Hepatocyte (in vitro differentiated cells): ENCODE measurements around the gene ABTB1. TPM values are rescaled to one million over a fixed set of nuclear protein-coding genes. Genes with fewer than 3 reads are reported as not detected.

Experiments used
- DNase-seq: peaks from one replicate; pipeline ENCODE4 v3.0.0-alpha.2; 2016; ENCODE audit warnings: low spot score
- H2AFZ ChIP-seq: fragments of 200-600 bp; sonication (generic); 2 replicates; pipeline ENCODE4 v1.6.0; 2016; ENCODE audit warnings: antibody characterized with exemption, mild to moderate bottlenecking
- H3K27ac ChIP-seq: fragments of 200-600 bp; sonication (generic); 2 replicates; pipeline ENCODE4 v1.5.1; 2016; ENCODE audit warnings: mild to moderate bottlenecking
- H3K27me3 ChIP-seq: fragments of 200-600 bp; sonication (generic); 2 replicates; pipeline ENCODE4 v1.6.1; 2016
- H3K36me3 ChIP-seq: fragments of 200-600 bp; sonication (generic); replicated peaks from 2 replicates; pipeline ENCODE4 v1.5.1; 2016; ENCODE audit warnings: low read depth; ENCODE audit not compliant: insufficient read depth
- H3K4me1 ChIP-seq: fragments of 200-600 bp; sonication (generic); 2 replicates; pipeline ENCODE4 v1.5.1; 2016; ENCODE audit warnings: mild to moderate bottlenecking, moderate library complexity; ENCODE audit not compliant: insufficient read depth
- H3K4me2 ChIP-seq: fragments of 200-600 bp; sonication (generic); 2 replicates; pipeline ENCODE4 v1.6.0; 2016
- H3K4me3 ChIP-seq: fragments of 200-600 bp; sonication (generic); 2 replicates; pipeline ENCODE4 v1.5.1; 2016; ENCODE audit warnings: mild to moderate bottlenecking
- H3K79me2 ChIP-seq: fragments of 200-600 bp; sonication (generic); 2 replicates; pipeline ENCODE4 v1.6.0; 2017; ENCODE audit warnings: mild to moderate bottlenecking
- H3K9me2 ChIP-seq: fragments of 200-600 bp; sonication (generic); replicated peaks from 2 replicates; pipeline ENCODE4 v1.6.0; 2017; ENCODE audit warnings: mild to moderate bottlenecking; ENCODE audit not compliant: insufficient read depth
- H3K9me3 ChIP-seq: fragments of 200-600 bp; sonication (generic); 2 replicates; pipeline ENCODE4 v1.5.1; 2016; ENCODE audit warnings: low read depth, mild to moderate bottlenecking
- H4K20me1 ChIP-seq: fragments of 200-600 bp; sonication (generic); 2 replicates; pipeline ENCODE4 v1.6.0; 2016; ENCODE audit warnings: mild to moderate bottlenecking; ENCODE audit not compliant: insufficient read depth, poor library complexity, severe bottlenecking
- CTCF ChIP-seq: fragments of 200-600 bp; sonication (generic); IDR thresholded peaks from 2 replicates; pipeline ENCODE4 v1.5.1; 2016; ENCODE audit warnings: antibody characterized with exemption, mild to moderate bottlenecking; ENCODE audit not compliant: poor library complexity
- EZH2 ChIP-seq: fragments of 200-600 bp; sonication (generic); IDR thresholded peaks from 2 replicates; pipeline ENCODE4 v1.6.1; 2016; ENCODE audit warnings: antibody characterized with exemption, mild to moderate bottlenecking, borderline replicate concordance
- EZH2phosphoT487 ChIP-seq: fragments of 200-600 bp; sonication (generic); IDR thresholded peaks from one replicate; pipeline ENCODE4 v1.6.1; 2018; ENCODE audit warnings: antibody characterized with exemption, mild to moderate bottlenecking, low read depth, moderate library complexity; ENCODE audit not compliant: unreplicated experiment, severe bottlenecking
- WGBS: methylation state at CpG from one replicate; pipeline ENCODE4 v1.1.6; 2016; ENCODE audit warnings: low lambda C conversion rate; ENCODE audit errors: missing lambda C conversion rate; 5-methylcytosine and 5-hydroxymethylcytosine counted together
- polyA plus RNA-seq: library from polyadenylated mRNA; unstranded; fragments of >200 nt; fragmentation: Nextera tagmentation; extraction: Ambion mirVana; gene quantifications from 2 replicates; pipeline ENCODE4 v1.2.1, GENCODE V29; 2016
- total RNA-seq: library from RNA; depleted of rRNA; stranded (reverse); fragments of >200 nt; gene quantifications from 2 replicates; pipeline ENCODE4 v1.2.3, GENCODE V29; 2014

ABTB1 gene
- total and polyA plus RNA-seq, 2 experiments from 2014 or later = 4.7 to 13.8 TPM

DNA sequence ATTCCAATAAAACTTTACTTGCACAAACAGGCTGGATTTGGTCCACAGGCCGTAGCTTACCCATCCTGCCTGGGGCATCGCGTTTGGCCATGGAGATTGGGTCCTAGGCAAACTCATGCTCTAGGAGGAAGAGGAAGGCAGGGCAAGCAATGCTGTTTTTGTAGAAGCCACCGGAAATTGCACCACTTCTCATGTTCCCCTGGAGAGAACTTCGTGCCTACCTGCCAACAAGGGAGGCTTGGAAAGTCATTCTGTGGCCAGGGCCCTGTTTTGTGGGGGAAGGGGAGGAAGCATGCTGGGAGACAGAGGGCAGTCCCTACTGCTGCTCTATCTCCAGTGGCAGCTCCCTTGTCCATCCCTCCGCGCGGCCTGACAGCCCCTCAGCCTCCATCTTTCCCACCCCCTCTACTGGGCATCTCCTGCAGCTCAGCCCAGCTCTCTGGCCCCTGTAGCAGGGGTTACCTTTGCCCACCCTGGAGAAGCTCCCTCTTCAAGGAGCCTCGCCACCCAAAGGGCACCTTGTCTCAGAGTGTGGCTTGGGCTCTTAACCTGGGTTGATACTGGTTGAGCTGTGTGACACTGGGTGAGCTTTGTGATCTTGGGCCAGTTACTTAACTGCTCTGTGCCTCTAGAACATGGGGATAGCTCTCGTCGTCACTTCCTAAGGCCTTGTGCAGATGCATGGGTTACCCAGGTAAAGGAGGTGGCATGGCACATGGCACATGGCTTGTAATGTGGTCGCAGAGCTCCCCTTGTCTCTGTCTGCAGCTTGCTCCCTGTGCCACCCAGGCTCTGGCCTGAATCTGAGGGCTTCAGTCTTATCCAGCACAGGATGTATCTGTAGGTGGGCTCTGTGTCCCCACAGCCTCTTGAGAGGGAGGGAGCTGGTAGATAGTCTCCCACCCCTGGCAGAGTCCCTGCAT, 6.1 kb downstream of the ABTB1 start:
- WGBS = 92% methylated on average over 12 of the region's 12 CpGs
- Histone ChIP-seq H3K4me2 (no peak overlapping the region), H3K4me1 (no peaks in the 10 kb centered on the region), H4K20me1 (no peaks in the 10 kb centered on the region), H3K27me3 (no peaks in the 10 kb centered on the region), H3K79me2 (no peaks in the 10 kb centered on the region), H3K27ac (no peak overlapping the region), H3K4me3 (no peak overlapping the region), H3K36me3 (no peaks in the 10 kb centered on the region), H2AFZ (no peak overlapping the region), H3K9me2 (no peaks in the 10 kb centered on the region), H3K9me3 (no peaks in the 10 kb centered on the region)
- no peak for DNase-seq
- TF ChIP-seq CTCF = no peak
- TF ChIP-seq EZH2phosphoT487 = no peak
- no peak for TF ChIP-seq EZH2

DNA sequence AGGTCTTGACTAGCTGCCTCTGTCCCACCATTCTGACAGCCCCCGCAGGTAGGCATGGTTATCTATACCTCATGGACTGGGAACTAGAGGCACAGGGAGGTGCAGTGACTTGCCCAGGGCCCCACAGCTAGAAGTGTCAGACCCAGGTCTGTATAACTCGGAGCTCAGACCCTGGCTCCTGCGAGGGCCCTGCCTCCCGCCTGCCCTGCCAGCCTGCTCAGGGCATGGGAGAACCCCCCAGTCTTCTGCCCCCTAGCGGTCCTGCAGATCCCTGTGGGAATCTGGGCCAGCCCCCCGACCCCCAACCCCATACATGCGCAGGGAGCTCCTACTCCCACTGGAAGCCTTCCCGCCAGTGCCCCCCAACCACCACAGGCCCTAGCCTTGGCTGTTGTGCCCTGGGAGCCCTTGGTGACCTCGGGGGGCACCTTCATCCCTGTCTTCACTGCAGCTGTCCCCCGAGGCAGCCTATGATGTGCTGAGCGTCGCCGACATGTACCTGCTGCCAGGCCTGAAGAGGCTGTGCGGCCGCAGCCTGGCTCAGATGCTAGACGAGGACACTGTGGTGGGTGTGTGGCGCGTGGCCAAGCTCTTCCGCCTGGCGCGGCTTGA, 6.9 kb downstream of the ABTB1 start:
- no peak for DNase-seq
- peak; percentile 7 for TF ChIP-seq CTCF
- no peak for TF ChIP-seq EZH2
- WGBS = 91% methylated on average over 21 of the region's 21 CpGs

GRCh38 chr3:127680146-127680661, 7.5 kb downstream of the ABTB1 start:
- Histone ChIP-seq H3K4me3 (no peak overlapping the region), H3K4me1 (no peaks in the 10 kb centered on the region), H2AFZ (no peak overlapping the region), H3K9me3 (no peaks in the 10 kb centered on the region), H3K27ac (no peak overlapping the region), H3K79me2 (no peaks in the 10 kb centered on the region), H3K36me3 (no peaks in the 10 kb centered on the region), H3K4me2 (no peak overlapping the region), H3K9me2 (no peaks in the 10 kb centered on the region), H4K20me1 (no peaks in the 10 kb centered on the region), H3K27me3 (no peaks in the 10 kb centered on the region)
- 99% methylated on average over 21 of the region's 21 CpGs for WGBS
- no peak for DNase-seq
- TF ChIP-seq CTCF = no peak
- TF ChIP-seq EZH2phosphoT487 = no peak
- TF ChIP-seq EZH2 = no peak

More for the DNA sequence above, 6.9 kb downstream of the ABTB1 start:
- Histone ChIP-seq H3K79me2 (no peaks in the 10 kb centered on the region), H3K27ac (no peak overlapping the region), H3K4me2 (no peak overlapping the region), H4K20me1 (no peaks in the 10 kb centered on the region), H3K4me1 (no peaks in the 10 kb centered on the region), H2AFZ (no peak overlapping the region), H3K4me3 (no peak overlapping the region), H3K9me2 (no peaks in the 10 kb centered on the region), H3K36me3 (no peaks in the 10 kb centered on the region), H3K9me3 (no peaks in the 10 kb centered on the region), H3K27me3 (no peaks in the 10 kb centered on the region)
